GM18909 (cell line): ENCODE data around the gene CCDC177.

Experiments
- ATAC-seq: cut with Tn5 transposase; IDR thresholded peaks from one replicate; pipeline ENCODE4 v1.9.1; 2021; ENCODE audit warnings: mild to moderate bottlenecking; ENCODE audit not compliant: unreplicated experiment, poor library complexity

CCDC177 gene

GRCh38 chr14:69570836-69571330 lies 3.8 kb downstream of the CCDC177 start:
- no peak for ATAC-seq

- no peak for ATAC-seq
Measured at GRCh38 chr14:69569859-69570258, 4.8 kb downstream of the CCDC177 start.

GRCh38 chr14:69567563-69567962 lies 7.1 kb downstream of the CCDC177 start:
- no peak for ATAC-seq

GRCh38 chr14:69561893-69562292 lies 12.8 kb downstream of the CCDC177 start:
- ATAC-seq: no peak

GRCh38 chr14:69560826-69561225 lies 13.8 kb downstream of the CCDC177 start:
- ATAC-seq: no peak

- no peak for ATAC-seq
Measured at GRCh38 chr14:69559581-69560011, 15.1 kb downstream of the CCDC177 start.

GRCh38 chr14:69558774-69559173 lies 15.9 kb downstream of the CCDC177 start:
- no peak for ATAC-seq

GRCh38 chr14:69554500-69554899 lies 20.2 kb downstream of the CCDC177 start:
- ATAC-seq: no peak

GRCh38 chr14:69553252-69553651 lies 21.4 kb downstream of the CCDC177 start:
- ATAC-seq: no peak

GRCh38 chr14:69551511-69551910 lies 23.2 kb downstream of the CCDC177 start:
- ATAC-seq: no peak

GRCh38 chr14:69548566-69548965 lies 26.1 kb downstream of the CCDC177 start:
- no peak for ATAC-seq

- no peak for ATAC-seq
Measured at GRCh38 chr14:69547701-69548348, 26.8 kb downstream of the CCDC177 start.

- ATAC-seq: no peak
Measured at GRCh38 chr14:69543341-69544115, 31.1 kb downstream of the CCDC177 start.

- ATAC-seq: no peak
Measured at GRCh38 chr14:69542311-69542710, 32.4 kb downstream of the CCDC177 start.

GRCh38 chr14:69540654-69541335 lies 33.9 kb downstream of the CCDC177 start:
- ATAC-seq: no peak

GRCh38 chr14:69539631-69540410 lies 34.9 kb downstream of the CCDC177 start:
- no peak for ATAC-seq

GRCh38 chr14:69538766-69539165 lies 35.9 kb downstream of the CCDC177 start:
- ATAC-seq: no peak

- no peak for ATAC-seq
Measured at GRCh38 chr14:69537900-69538299, 36.8 kb downstream of the CCDC177 start.

- no peak for ATAC-seq
Measured at GRCh38 chr14:69536971-69537370, 37.7 kb downstream of the CCDC177 start.

GRCh38 chr14:69535230-69535848 lies 39.3 kb downstream of the CCDC177 start:
- no peak for ATAC-seq
